ENCODE results near the gene SMIM24.

DNA sequence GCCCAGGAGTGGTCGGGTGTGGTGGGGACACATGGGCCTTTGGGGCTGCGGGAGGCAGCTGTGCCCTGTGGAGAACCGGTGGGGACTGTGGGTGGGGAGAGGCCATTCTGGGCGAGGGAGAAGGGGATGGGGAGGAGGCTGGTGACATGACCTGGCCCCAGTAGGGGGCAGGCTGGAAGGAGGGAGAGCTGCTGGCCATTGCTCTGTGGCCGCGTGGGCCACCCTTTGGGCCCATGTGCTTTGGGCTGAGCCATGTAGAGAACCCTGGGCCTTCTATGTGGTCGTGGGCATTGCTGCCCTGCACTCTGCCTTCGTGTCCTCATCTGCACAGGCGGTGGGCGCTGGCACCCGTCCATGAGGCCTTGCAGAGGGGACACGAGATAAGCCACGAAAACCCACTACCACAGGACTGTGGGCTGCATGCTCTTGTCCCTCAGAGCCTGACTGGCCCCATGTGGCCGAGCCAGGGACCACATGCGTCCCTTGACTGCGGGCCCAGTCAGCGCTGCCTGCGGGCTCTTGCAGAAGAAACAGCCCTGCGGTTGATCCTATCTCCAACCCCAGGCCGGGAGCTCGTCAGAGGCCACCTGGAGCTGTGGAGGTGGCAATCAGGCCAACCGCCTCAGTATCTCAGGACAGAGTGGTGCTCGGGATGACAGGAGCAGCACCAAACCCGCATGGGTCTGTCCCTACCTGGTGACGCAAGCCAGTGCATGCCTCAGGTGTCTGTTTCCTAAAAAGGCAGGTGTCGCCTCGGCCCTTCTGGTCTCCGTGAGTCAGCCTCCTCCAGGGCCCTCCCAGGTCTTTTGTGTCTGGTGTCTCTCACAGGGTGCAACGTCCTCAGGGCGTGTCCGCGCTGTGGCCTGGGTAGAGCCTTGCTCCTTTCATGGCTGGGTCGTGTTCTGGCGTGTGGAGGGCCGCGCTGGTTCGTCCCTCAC is 40.1 kb upstream of the SMIM24 start:
- no peak for TF ChIP-seq SMC3 (conservative IDR thresholded peaks at IDR 0.05; ENCODE audit: poor library complexity)
- no peak for TF ChIP-seq CTCF (IDR thresholded peaks at IDR 0.05; ENCODE audit: poor library complexity, severe bottlenecking)
